ENCODE data around the gene STARD4. TPM values are rescaled to one million over a fixed set of nuclear protein-coding genes. Genes with fewer than 3 reads are reported as not detected.
A peak's percentile ranks its signal among the peaks of the same experiment; 100 is the strongest.

Gene STARD4
- total and polyA plus RNA-seq, 3 donors from 2014 or later: 8.0 to 18.0 (median 13.5) TPM

GRCh38 chr5:111530298-111530740 is 18.0 kb upstream of the STARD4 start:
- intact Hi-C loops (cut with DNase I; ENCODE audit: low total_unique reads): no loop called here
- 49 to 56% methylated on average over 10 of the region's 10 CpGs for WGBS, 2 donors
- no peaks in the 10 kb centered on the region for H3K9me3 ChIP-seq
- no peaks in the 10 kb centered on the region for H3K4me1 ChIP-seq
- peak overlapping the region in 1 of 2 donors; percentile 8 for H3K4me3 ChIP-seq
- TF ChIP-seq CTCF (IDR thresholded peaks at IDR 0.05): no peak
- no peak overlapping the region for H3K27ac ChIP-seq
- peak; percentile 60 for DNase-seq
- H3K36me3 ChIP-seq (ENCODE audit: low read depth, missing control alignments): no peaks in the 10 kb centered on the region
- no peaks in the 10 kb centered on the region for H3K27me3 ChIP-seq

GRCh38 chr5:111528056-111528455 is 15.7 kb upstream of the STARD4 start:
- no peaks in the 10 kb centered on the region for H3K36me3 ChIP-seq (ENCODE audit: low read depth, missing control alignments)
- H3K9me3 ChIP-seq: no peaks in the 10 kb centered on the region
- intact Hi-C loops (cut with DNase I; ENCODE audit: low total_unique reads): no loop called here
- no peak for DNase-seq
- H3K27me3 ChIP-seq: no peaks in the 10 kb centered on the region
- no peak overlapping the region for H3K4me3 ChIP-seq
- H3K27ac ChIP-seq: no peak overlapping the region
- WGBS, 2 donors: 88 to 91% methylated on average over 3 of the region's 3 CpGs
- TF ChIP-seq CTCF (IDR thresholded peaks at IDR 0.05): no peak
- TF ChIP-seq POLR2A (IDR thresholded peaks at IDR 0.05): no peak
- H3K4me1 ChIP-seq: no peaks in the 10 kb centered on the region

GRCh38 chr5:111520908-111521307 is 8.6 kb upstream of the STARD4 start:
- no peak overlapping the region for H3K27ac ChIP-seq
- no peaks in the 10 kb centered on the region for H3K9me3 ChIP-seq
- whole genome bisulfite sequencing, 2 donors: 51 to 53% methylated on average over 3 of the region's 3 CpGs
- no peak overlapping the region for H3K4me3 ChIP-seq
- H3K36me3 ChIP-seq (ENCODE audit: low read depth, missing control alignments): no peaks in the 10 kb centered on the region
- no peaks in the 10 kb centered on the region for H3K4me1 ChIP-seq
- intact Hi-C loops (cut with DNase I; ENCODE audit: low total_unique reads): no loop called here
- no peak for DNase-seq
- H3K27me3 ChIP-seq: no peaks in the 10 kb centered on the region
- TF ChIP-seq CTCF (IDR thresholded peaks at IDR 0.05) (no peak), POLR2A (IDR thresholded peaks at IDR 0.05) (no peak)

- Histone ChIP-seq H3K36me3 (ENCODE audit: low read depth, missing control alignments) (no peaks in the 10 kb centered on the region), H3K9me3 (no peaks in the 10 kb centered on the region), H3K4me1 (no peaks in the 10 kb centered on the region), H3K4me3 (no peak overlapping the region), H3K27ac (no peak overlapping the region), H3K27me3 (no peaks in the 10 kb centered on the region)
- no peak for TF ChIP-seq POLR2A (IDR thresholded peaks at IDR 0.05)
- no peak for TF ChIP-seq CTCF (IDR thresholded peaks at IDR 0.05)
- DNase-seq: no peak
- WGBS, 2 donors: 62 to 91% methylated on average over 2 of the region's 2 CpGs
- intact Hi-C loops (cut with DNase I; ENCODE audit: low total_unique reads): no loop called here
Observed at GRCh38 chr5:111518777-111519176, 6.4 kb upstream of the STARD4 start.

- no peaks in the 10 kb centered on the region for H3K4me1 ChIP-seq
- H3K27me3 ChIP-seq: no peaks in the 10 kb centered on the region
- H3K9me3 ChIP-seq: no peaks in the 10 kb centered on the region
- H3K4me3 ChIP-seq: no peak overlapping the region
- no peak for TF ChIP-seq CTCF (IDR thresholded peaks at IDR 0.05)
- TF ChIP-seq POLR2A (IDR thresholded peaks at IDR 0.05): no peak
- intact Hi-C loops (cut with DNase I; ENCODE audit: low total_unique reads): no loop called here
- no peak for DNase-seq
- WGBS, 2 donors: 93% methylated on average over 5 of the region's 5 CpGs
- no peaks in the 10 kb centered on the region for H3K36me3 ChIP-seq (ENCODE audit: low read depth, missing control alignments)
- no peak overlapping the region for H3K27ac ChIP-seq
Observed at GRCh38 chr5:111517853-111518501, 5.6 kb upstream of the STARD4 start.

Measured in testis (tissue), 3 donors.